Measurements from ENCODE around the gene HES1. TPM values are rescaled to one million over a fixed set of nuclear protein-coding genes. Genes with fewer than 3 reads are reported as not detected.

Gene HES1
- total RNA-seq, 1 donor from 2014 or later = 46.6 TPM

DNA sequence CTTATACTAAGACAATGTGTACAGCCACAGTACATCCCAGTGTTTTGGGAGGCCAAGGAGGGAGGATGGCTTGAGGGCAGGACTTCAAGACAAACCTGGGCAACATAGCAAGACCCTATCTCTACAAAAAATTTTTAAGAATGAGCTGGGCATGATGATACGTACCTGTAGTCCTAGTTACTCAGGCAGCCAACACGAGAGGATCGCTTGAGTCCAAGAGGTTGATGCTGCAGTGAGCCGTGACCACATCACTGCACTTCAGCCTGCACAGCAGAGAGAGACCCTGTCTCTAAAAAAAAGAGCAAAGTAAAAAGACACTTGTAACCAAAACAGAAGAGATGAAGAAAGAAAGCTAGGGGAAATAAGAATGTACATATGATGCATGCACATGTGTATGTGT, 38.5 kb downstream of the HES1 start:
- H3K36me3 ChIP-seq (ENCODE audit: control insufficient read depth, insufficient read depth, low read length) = no peaks in the 10 kb centered on the region
- FAIRE-seq (no peak), DNase-seq (ENCODE audit: low read depth) (no peak)
- no peaks in the 10 kb centered on the region for H3K27me3 ChIP-seq (ENCODE audit: control insufficient read depth, insufficient read depth, low read length)
- H3K4me3 ChIP-seq (ENCODE audit: low read depth, low read length) = no peak overlapping the region
- no peak for TF ChIP-seq CTCF (IDR thresholded peaks at IDR 0.05; ENCODE audit: insufficient read depth, low read length, severe bottlenecking)

GRCh38 chr3:194174980-194175379, 39.0 kb downstream of the HES1 start:
- TF ChIP-seq CTCF (IDR thresholded peaks at IDR 0.05; ENCODE audit: insufficient read depth, low read length, severe bottlenecking) = no peak
- FAIRE-seq (no peak), DNase-seq (ENCODE audit: low read depth) (no peak)
- H3K36me3 ChIP-seq (ENCODE audit: control insufficient read depth, insufficient read depth, low read length) = no peaks in the 10 kb centered on the region
- H3K27me3 ChIP-seq (ENCODE audit: control insufficient read depth, insufficient read depth, low read length) = no peaks in the 10 kb centered on the region
- no peak overlapping the region for H3K4me3 ChIP-seq (ENCODE audit: low read depth, low read length)

DNA sequence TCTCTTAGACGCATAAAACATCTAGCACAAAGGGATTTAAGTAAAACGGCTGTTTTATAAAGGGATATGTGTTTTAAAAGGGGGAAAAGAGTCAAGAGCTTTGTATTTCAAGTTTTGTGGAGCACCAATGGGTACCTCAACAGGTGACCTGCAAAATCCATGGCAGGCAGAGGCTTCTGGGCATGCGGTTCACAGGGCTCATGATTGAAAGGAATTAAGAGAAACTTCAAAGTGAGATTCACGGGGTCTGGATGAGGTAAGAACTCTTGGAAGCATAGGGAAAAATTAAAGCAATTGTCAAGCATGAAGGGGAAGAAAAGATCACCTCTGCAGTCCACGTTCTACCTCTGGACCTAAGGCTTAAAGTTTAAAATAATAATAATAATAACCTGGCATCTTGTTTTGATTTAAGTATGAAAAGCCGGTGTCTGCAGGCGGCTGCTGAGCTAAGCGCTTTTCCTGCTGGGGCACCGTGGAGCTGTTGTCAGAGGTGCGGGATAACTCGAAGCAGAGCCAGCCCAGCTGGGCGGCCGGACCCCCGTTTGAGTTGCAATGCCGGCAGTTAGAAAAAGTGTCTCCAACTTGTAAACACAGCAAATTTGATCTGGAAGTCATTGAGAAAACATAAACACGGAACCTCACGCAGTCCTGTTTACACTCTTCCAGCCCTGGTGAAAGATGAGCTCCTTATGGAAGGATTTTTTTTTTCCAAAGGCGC, 40.5 kb downstream of the HES1 start:
- TF ChIP-seq CTCF (IDR thresholded peaks at IDR 0.05; ENCODE audit: insufficient read depth, low read length, severe bottlenecking) = no peak
- no peak for FAIRE-seq
- DNase-seq (ENCODE audit: low read depth) = no peak
- H3K27me3 ChIP-seq (ENCODE audit: control insufficient read depth, insufficient read depth, low read length) = no peaks in the 10 kb centered on the region
- H3K36me3 ChIP-seq (ENCODE audit: control insufficient read depth, insufficient read depth, low read length) = no peaks in the 10 kb centered on the region
- H3K4me3 ChIP-seq (ENCODE audit: low read depth, low read length) = no peak overlapping the region

- no peak for TF ChIP-seq CTCF (IDR thresholded peaks at IDR 0.05; ENCODE audit: insufficient read depth, low read length, severe bottlenecking)
Observed at GRCh38 chr3:194177141-194177540, 41.2 kb downstream of the HES1 start.

DNA sequence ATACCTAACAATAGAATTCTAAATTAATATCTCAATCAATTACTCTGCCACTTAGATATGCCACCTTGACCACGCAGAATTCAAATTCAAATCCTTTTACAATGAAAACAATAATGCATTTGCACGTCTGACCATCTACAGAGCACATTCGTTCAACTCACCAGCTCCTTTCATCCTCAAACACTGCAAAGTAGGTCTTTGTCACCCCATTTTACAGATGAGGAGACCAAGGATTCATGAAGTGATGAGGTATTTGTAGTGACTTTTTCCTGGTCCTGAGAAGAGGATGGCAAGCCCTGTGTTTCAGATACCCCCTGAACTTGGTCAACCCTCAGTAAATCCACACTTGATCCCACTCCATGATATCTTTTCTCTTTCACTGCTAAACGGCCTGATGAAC, 42.2 kb downstream of the HES1 start:
- Histone ChIP-seq H3K36me3 (ENCODE audit: control insufficient read depth, insufficient read depth, low read length) (no peaks in the 10 kb centered on the region), H3K27me3 (ENCODE audit: control insufficient read depth, insufficient read depth, low read length) (no peaks in the 10 kb centered on the region), H3K4me3 (ENCODE audit: low read depth, low read length) (no peak overlapping the region)
- no peak for TF ChIP-seq CTCF (IDR thresholded peaks at IDR 0.05; ENCODE audit: insufficient read depth, low read length, severe bottlenecking)
- FAIRE-seq = no peak
- no peak for DNase-seq (ENCODE audit: low read depth)

More at GRCh38 chr3:194177141-194177540, 41.2 kb downstream of the HES1 start:
- Histone ChIP-seq H3K36me3 (ENCODE audit: control insufficient read depth, insufficient read depth, low read length) (no peaks in the 10 kb centered on the region), H3K4me3 (ENCODE audit: low read depth, low read length) (no peak overlapping the region), H3K27me3 (ENCODE audit: control insufficient read depth, insufficient read depth, low read length) (no peaks in the 10 kb centered on the region)
- no peak for DNase-seq (ENCODE audit: low read depth)
- no peak for FAIRE-seq

GRCh38 chr3:194178669-194179068, 42.7 kb downstream of the HES1 start:
- FAIRE-seq (no peak), DNase-seq (ENCODE audit: low read depth) (no peak)
- Histone ChIP-seq H3K36me3 (ENCODE audit: control insufficient read depth, insufficient read depth, low read length) (no peaks in the 10 kb centered on the region), H3K4me3 (ENCODE audit: low read depth, low read length) (no peak overlapping the region), H3K27me3 (ENCODE audit: control insufficient read depth, insufficient read depth, low read length) (no peaks in the 10 kb centered on the region)
- TF ChIP-seq CTCF (IDR thresholded peaks at IDR 0.05; ENCODE audit: insufficient read depth, low read length, severe bottlenecking) = no peak

All from bronchial epithelial cell (primary cell).